ENCODE data around the gene PIEZO2.
"Not testable (repeated sequence)": the region's sequence is repeated elsewhere in the genome, so short reads cannot be mapped to it uniquely, and the experiment has no call there.

The PIEZO2 gene

GRCh38 chr18:10919851-10920250, 229.5 kb downstream of the PIEZO2 start:
- Histone ChIP-seq H3K36me3 (ENCODE audit: control insufficient read depth in 4 of 4, insufficient read depth in 4 of 4, low read length in 3 of 4) (no peaks in the 10 kb centered on the region), H3K4me1 (ENCODE audit: control extremely low read depth in 1 of 4, control insufficient read depth in 4 of 4, insufficient read depth in 4 of 4, low read length in 3 of 4) (peaks cover 0 to 4% (median 0%) of the 10 kb centered on the region in 4 experiments), H3K27ac (ENCODE audit: insufficient read depth in 1 of 2, low read depth in 1 of 2, low read length in 2 of 2, poor library complexity in 1 of 2, severe bottlenecking in 2 of 2) (no peak overlapping the region), H3K9me3 (ENCODE audit: control extremely low read depth in 1 of 5, control insufficient read depth in 4 of 5, insufficient read depth in 2 of 5, low read depth in 1 of 5, low read length in 4 of 5) (no peaks in the 10 kb centered on the region), H3K27me3 (replicated peaks in 2 of 5; ENCODE audit: control insufficient read depth in 4 of 5, insufficient read depth in 5 of 5, low read length in 4 of 5) (no peaks in the 10 kb centered on the region), H3K4me3 (ENCODE audit: control insufficient read depth in 1 of 7, extremely low read depth in 1 of 7, insufficient read depth in 4 of 7, low read depth in 2 of 7, low read length in 6 of 7) (no peak overlapping the region)
- ChIA-PET CTCF (no interaction called here), POLR2A (no interaction called here)
- 100% methylated on average over 2 of the region's 2 CpGs for WGBS (ENCODE audit: insufficient coverage)
- DNase-seq = no peak

GRCh38 chr18:10916865-10917264, 232.5 kb downstream of the PIEZO2 start:
- H3K4me1 ChIP-seq (ENCODE audit: control extremely low read depth in 1 of 4, control insufficient read depth in 4 of 4, insufficient read depth in 4 of 4, low read length in 3 of 4) = peaks cover 0 to 4% (median 0%) of the 10 kb centered on the region in 4 experiments
- no peaks in the 10 kb centered on the region for H3K36me3 ChIP-seq (ENCODE audit: control insufficient read depth in 4 of 4, insufficient read depth in 4 of 4, low read length in 3 of 4)
- POLR2A ChIA-PET = no interaction called here
- WGBS (ENCODE audit: insufficient coverage) = no CpG with 5 or more reads among the region's 4 CpGs
- H3K4me3 ChIP-seq (ENCODE audit: control insufficient read depth in 1 of 7, extremely low read depth in 1 of 7, insufficient read depth in 4 of 7, low read depth in 2 of 7, low read length in 6 of 7) = no peak overlapping the region
- DNase-seq = no peak
- no peaks in the 10 kb centered on the region for H3K27me3 ChIP-seq (replicated peaks in 2 of 5; ENCODE audit: control insufficient read depth in 4 of 5, insufficient read depth in 5 of 5, low read length in 4 of 5)
- no peak overlapping the region for H3K27ac ChIP-seq (ENCODE audit: insufficient read depth in 1 of 2, low read depth in 1 of 2, low read length in 2 of 2, poor library complexity in 1 of 2, severe bottlenecking in 2 of 2)
- CTCF ChIA-PET = no interaction called here
- H3K9me3 ChIP-seq (ENCODE audit: control extremely low read depth in 1 of 5, control insufficient read depth in 4 of 5, insufficient read depth in 2 of 5, low read depth in 1 of 5, low read length in 4 of 5) = no peaks in the 10 kb centered on the region

- Histone ChIP-seq H3K4me1 (ENCODE audit: control extremely low read depth in 1 of 4, control insufficient read depth in 4 of 4, insufficient read depth in 4 of 4, low read length in 3 of 4) (peaks cover 0 to 4% (median 0%) of the 10 kb centered on the region in 4 experiments), H3K36me3 (ENCODE audit: control insufficient read depth in 4 of 4, insufficient read depth in 4 of 4, low read length in 3 of 4) (no peaks in the 10 kb centered on the region), H3K9me3 (ENCODE audit: control extremely low read depth in 1 of 5, control insufficient read depth in 4 of 5, insufficient read depth in 2 of 5, low read depth in 1 of 5, low read length in 4 of 5) (no peaks in the 10 kb centered on the region), H3K27me3 (replicated peaks in 2 of 5; ENCODE audit: control insufficient read depth in 4 of 5, insufficient read depth in 5 of 5, low read length in 4 of 5) (no peaks in the 10 kb centered on the region), H3K27ac (ENCODE audit: insufficient read depth in 1 of 2, low read depth in 1 of 2, low read length in 2 of 2, poor library complexity in 1 of 2, severe bottlenecking in 2 of 2) (no peak overlapping the region), H3K4me3 (ENCODE audit: control insufficient read depth in 1 of 7, extremely low read depth in 1 of 7, insufficient read depth in 4 of 7, low read depth in 2 of 7, low read length in 6 of 7) (no peak overlapping the region)
- ChIA-PET POLR2A (no interaction called here), CTCF (no interaction called here)
- 91% methylated on average over 15 of the region's 23 CpGs for WGBS (ENCODE audit: insufficient coverage)
- no peak for DNase-seq
Observed at GRCh38 chr18:10916387-10916786, 233.0 kb downstream of the PIEZO2 start.

- H3K27me3 ChIP-seq (replicated peaks in 2 of 5; ENCODE audit: control insufficient read depth in 4 of 5, insufficient read depth in 5 of 5, low read length in 4 of 5); POLR2A ChIA-PET; H3K36me3 ChIP-seq (ENCODE audit: control insufficient read depth in 4 of 4, insufficient read depth in 4 of 4, low read length in 3 of 4); H3K9me3 ChIP-seq (ENCODE audit: control extremely low read depth in 1 of 5, control insufficient read depth in 4 of 5, insufficient read depth in 2 of 5, low read depth in 1 of 5, low read length in 4 of 5); CTCF ChIA-PET; H3K27ac ChIP-seq (ENCODE audit: insufficient read depth in 1 of 2, low read depth in 1 of 2, low read length in 2 of 2, poor library complexity in 1 of 2, severe bottlenecking in 2 of 2); H3K4me3 ChIP-seq (ENCODE audit: control insufficient read depth in 1 of 7, extremely low read depth in 1 of 7, insufficient read depth in 4 of 7, low read depth in 2 of 7, low read length in 6 of 7); DNase-seq; H3K4me1 ChIP-seq (ENCODE audit: control extremely low read depth in 1 of 4, control insufficient read depth in 4 of 4, insufficient read depth in 4 of 4, low read length in 3 of 4): not testable (repeated sequence)
- WGBS (ENCODE audit: insufficient coverage) = 100% methylated on average over 5 of the region's 5 CpGs
Observed at GRCh38 chr18:10915748-10916147, 233.6 kb downstream of the PIEZO2 start.

GRCh38 chr18:10914610-10915009, 234.8 kb downstream of the PIEZO2 start:
- CTCF ChIA-PET; H3K27me3 ChIP-seq (replicated peaks in 2 of 5; ENCODE audit: control insufficient read depth in 4 of 5, insufficient read depth in 5 of 5, low read length in 4 of 5); H3K27ac ChIP-seq (ENCODE audit: insufficient read depth in 1 of 2, low read depth in 1 of 2, low read length in 2 of 2, poor library complexity in 1 of 2, severe bottlenecking in 2 of 2); H3K9me3 ChIP-seq (ENCODE audit: control extremely low read depth in 1 of 5, control insufficient read depth in 4 of 5, insufficient read depth in 2 of 5, low read depth in 1 of 5, low read length in 4 of 5); H3K4me3 ChIP-seq (ENCODE audit: control insufficient read depth in 1 of 7, extremely low read depth in 1 of 7, insufficient read depth in 4 of 7, low read depth in 2 of 7, low read length in 6 of 7); POLR2A ChIA-PET; H3K36me3 ChIP-seq (ENCODE audit: control insufficient read depth in 4 of 4, insufficient read depth in 4 of 4, low read length in 3 of 4); DNase-seq; H3K4me1 ChIP-seq (ENCODE audit: control extremely low read depth in 1 of 4, control insufficient read depth in 4 of 4, insufficient read depth in 4 of 4, low read length in 3 of 4): not testable (repeated sequence)
- 100% methylated on average over 3 of the region's 8 CpGs for WGBS (ENCODE audit: insufficient coverage)

GRCh38 chr18:10913919-10914318, 235.4 kb downstream of the PIEZO2 start:
- H3K27me3 ChIP-seq (replicated peaks in 2 of 5; ENCODE audit: control insufficient read depth in 4 of 5, insufficient read depth in 5 of 5, low read length in 4 of 5) = no peaks in the 10 kb centered on the region
- H3K27ac ChIP-seq (ENCODE audit: insufficient read depth in 1 of 2, low read depth in 1 of 2, low read length in 2 of 2, poor library complexity in 1 of 2, severe bottlenecking in 2 of 2) = no peak overlapping the region
- no CpG with 5 or more reads among the region's 4 CpGs for WGBS (ENCODE audit: insufficient coverage)
- H3K9me3 ChIP-seq (ENCODE audit: control extremely low read depth in 1 of 5, control insufficient read depth in 4 of 5, insufficient read depth in 2 of 5, low read depth in 1 of 5, low read length in 4 of 5) = no peaks in the 10 kb centered on the region
- ChIA-PET CTCF (no interaction called here), POLR2A (no interaction called here)
- no peak for DNase-seq
- peaks cover 0 to 4% (median 0%) of the 10 kb centered on the region in 4 experiments for H3K4me1 ChIP-seq (ENCODE audit: control extremely low read depth in 1 of 4, control insufficient read depth in 4 of 4, insufficient read depth in 4 of 4, low read length in 3 of 4)
- no peak overlapping the region for H3K4me3 ChIP-seq (ENCODE audit: control insufficient read depth in 1 of 7, extremely low read depth in 1 of 7, insufficient read depth in 4 of 7, low read depth in 2 of 7, low read length in 6 of 7)
- no peaks in the 10 kb centered on the region for H3K36me3 ChIP-seq (ENCODE audit: control insufficient read depth in 4 of 4, insufficient read depth in 4 of 4, low read length in 3 of 4)

GRCh38 chr18:10912790-10913545, 236.4 kb downstream of the PIEZO2 start:
- Histone ChIP-seq H3K4me3 (ENCODE audit: control insufficient read depth in 1 of 7, extremely low read depth in 1 of 7, insufficient read depth in 4 of 7, low read depth in 2 of 7, low read length in 6 of 7) (no peak overlapping the region), H3K36me3 (ENCODE audit: control insufficient read depth in 4 of 4, insufficient read depth in 4 of 4, low read length in 3 of 4) (no peaks in the 10 kb centered on the region), H3K4me1 (ENCODE audit: control extremely low read depth in 1 of 4, control insufficient read depth in 4 of 4, insufficient read depth in 4 of 4, low read length in 3 of 4) (peaks cover 0 to 4% (median 0%) of the 10 kb centered on the region in 4 experiments), H3K27ac (ENCODE audit: insufficient read depth in 1 of 2, low read depth in 1 of 2, low read length in 2 of 2, poor library complexity in 1 of 2, severe bottlenecking in 2 of 2) (no peak overlapping the region), H3K9me3 (ENCODE audit: control extremely low read depth in 1 of 5, control insufficient read depth in 4 of 5, insufficient read depth in 2 of 5, low read depth in 1 of 5, low read length in 4 of 5) (no peaks in the 10 kb centered on the region), H3K27me3 (replicated peaks in 2 of 5; ENCODE audit: control insufficient read depth in 4 of 5, insufficient read depth in 5 of 5, low read length in 4 of 5) (no peaks in the 10 kb centered on the region)
- 83% methylated on average over 1 of the region's 6 CpGs for WGBS (ENCODE audit: insufficient coverage)
- ChIA-PET CTCF (no interaction called here), POLR2A (no interaction called here)
- DNase-seq = no peak
